ENCODE data around the gene ZNF652. TPM values are rescaled to one million over a fixed set of nuclear protein-coding genes. Genes with fewer than 3 reads are reported as not detected.
A peak's percentile ranks its signal among the peaks of the same experiment; 100 is the strongest.

Gene ZNF652
- polyA plus RNA-seq, 1 donor from 2014 or later, result 26.7 TPM

DNA sequence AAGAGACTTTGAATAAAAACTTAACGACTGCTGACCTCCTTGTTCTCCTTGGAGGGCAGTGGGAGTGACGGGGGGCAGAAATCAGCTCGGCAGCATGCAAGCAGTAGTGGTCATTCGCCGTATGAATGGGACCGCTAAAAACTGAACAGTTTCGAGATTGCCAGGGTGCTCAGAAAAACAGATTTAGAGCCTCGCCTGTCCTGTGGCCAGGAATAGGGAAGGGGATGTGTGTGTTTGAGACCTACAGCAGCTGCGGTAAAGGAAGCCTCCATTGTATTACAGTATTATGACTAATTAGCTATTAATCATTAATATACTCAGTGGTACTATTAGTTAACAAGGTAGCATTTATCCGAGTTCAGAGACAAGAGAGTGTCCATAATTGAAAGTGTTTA lies 670 bp upstream of the ZNF652 start:
- Histone ChIP-seq H3K9ac (ENCODE audit: low read length) (peak overlapping the region; percentile 99), H3K79me2 (replicated peaks; ENCODE audit: insufficient read depth, low read length) (peaks cover 30% of the 10 kb centered on the region), H3K9me3 (ENCODE audit: low read length) (no peaks in the 10 kb centered on the region), H3K27me3 (ENCODE audit: insufficient read depth, low read depth, low read length) (no peaks in the 10 kb centered on the region), H4K20me1 (ENCODE audit: insufficient read depth) (no peaks in the 10 kb centered on the region), H2AFZ (ENCODE audit: low read depth, low read length) (peak overlapping the region; percentile 9), H3K36me3 (ENCODE audit: insufficient read depth, low read length) (no peaks in the 10 kb centered on the region), H3K27ac (ENCODE audit: low read length) (no peak overlapping the region), H3K4me2 (ENCODE audit: low read length) (no peak overlapping the region), H3K9me2 (ENCODE audit: insufficient read depth, low read length) (no peaks in the 10 kb centered on the region), H3K4me3 (ENCODE audit: low read length) (peak overlapping the region; percentile 61), H3F3A (ENCODE audit: insufficient read depth, low read length, poor library complexity, severe bottlenecking) (no peaks in the 10 kb centered on the region)
- TF ChIP-seq, protein P1, sequence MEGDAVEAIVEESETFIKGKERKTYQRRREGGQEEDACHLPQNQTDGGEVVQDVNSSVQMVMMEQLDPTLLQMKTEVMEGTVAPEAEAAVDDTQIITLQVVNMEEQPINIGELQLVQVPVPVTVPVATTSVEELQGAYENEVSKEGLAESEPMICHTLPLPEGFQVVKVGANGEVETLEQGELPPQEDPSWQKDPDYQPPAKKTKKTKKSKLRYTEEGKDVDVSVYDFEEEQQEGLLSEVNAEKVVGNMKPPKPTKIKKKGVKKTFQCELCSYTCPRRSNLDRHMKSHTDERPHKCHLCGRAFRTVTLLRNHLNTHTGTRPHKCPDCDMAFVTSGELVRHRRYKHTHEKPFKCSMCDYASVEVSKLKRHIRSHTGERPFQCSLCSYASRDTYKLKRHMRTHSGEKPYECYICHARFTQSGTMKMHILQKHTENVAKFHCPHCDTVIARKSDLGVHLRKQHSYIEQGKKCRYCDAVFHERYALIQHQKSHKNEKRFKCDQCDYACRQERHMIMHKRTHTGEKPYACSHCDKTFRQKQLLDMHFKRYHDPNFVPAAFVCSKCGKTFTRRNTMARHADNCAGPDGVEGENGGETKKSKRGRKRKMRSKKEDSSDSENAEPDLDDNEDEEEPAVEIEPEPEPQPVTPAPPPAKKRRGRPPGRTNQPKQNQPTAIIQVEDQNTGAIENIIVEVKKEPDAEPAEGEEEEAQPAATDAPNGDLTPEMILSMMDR (IDR thresholded peaks at IDR 0.05; ENCODE audit: poor library complexity, severe bottlenecking), result no peak
- no peak for TF ChIP-seq POLR2AphosphoS5 (IDR thresholded peaks at IDR 0.05)
- no peak for TF ChIP-seq SMC3 (conservative IDR thresholded peaks at IDR 0.05; ENCODE audit: poor library complexity)
- no peak for TF ChIP-seq TAF1 (IDR thresholded peaks at IDR 0.05; ENCODE audit: low read depth)
- TF ChIP-seq MXI1 (conservative IDR thresholded peaks at IDR 0.05; ENCODE audit: poor library complexity, severe bottlenecking), result no peak
- TF ChIP-seq, protein P2, sequence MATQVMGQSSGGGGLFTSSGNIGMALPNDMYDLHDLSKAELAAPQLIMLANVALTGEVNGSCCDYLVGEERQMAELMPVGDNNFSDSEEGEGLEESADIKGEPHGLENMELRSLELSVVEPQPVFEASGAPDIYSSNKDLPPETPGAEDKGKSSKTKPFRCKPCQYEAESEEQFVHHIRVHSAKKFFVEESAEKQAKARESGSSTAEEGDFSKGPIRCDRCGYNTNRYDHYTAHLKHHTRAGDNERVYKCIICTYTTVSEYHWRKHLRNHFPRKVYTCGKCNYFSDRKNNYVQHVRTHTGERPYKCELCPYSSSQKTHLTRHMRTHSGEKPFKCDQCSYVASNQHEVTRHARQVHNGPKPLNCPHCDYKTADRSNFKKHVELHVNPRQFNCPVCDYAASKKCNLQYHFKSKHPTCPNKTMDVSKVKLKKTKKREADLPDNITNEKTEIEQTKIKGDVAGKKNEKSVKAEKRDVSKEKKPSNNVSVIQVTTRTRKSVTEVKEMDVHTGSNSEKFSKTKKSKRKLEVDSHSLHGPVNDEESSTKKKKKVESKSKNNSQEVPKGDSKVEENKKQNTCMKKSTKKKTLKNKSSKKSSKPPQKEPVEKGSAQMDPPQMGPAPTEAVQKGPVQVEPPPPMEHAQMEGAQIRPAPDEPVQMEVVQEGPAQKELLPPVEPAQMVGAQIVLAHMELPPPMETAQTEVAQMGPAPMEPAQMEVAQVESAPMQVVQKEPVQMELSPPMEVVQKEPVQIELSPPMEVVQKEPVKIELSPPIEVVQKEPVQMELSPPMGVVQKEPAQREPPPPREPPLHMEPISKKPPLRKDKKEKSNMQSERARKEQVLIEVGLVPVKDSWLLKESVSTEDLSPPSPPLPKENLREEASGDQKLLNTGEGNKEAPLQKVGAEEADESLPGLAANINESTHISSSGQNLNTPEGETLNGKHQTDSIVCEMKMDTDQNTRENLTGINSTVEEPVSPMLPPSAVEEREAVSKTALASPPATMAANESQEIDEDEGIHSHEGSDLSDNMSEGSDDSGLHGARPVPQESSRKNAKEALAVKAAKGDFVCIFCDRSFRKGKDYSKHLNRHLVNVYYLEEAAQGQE (IDR thresholded peaks at IDR 0.05; ENCODE audit: borderline replicate concordance), result no peak
- no peak for TF ChIP-seq EP300 (conservative IDR thresholded peaks at IDR 0.05; ENCODE audit: poor library complexity, severe bottlenecking)
- no peak for TF ChIP-seq RAD21 (conservative IDR thresholded peaks at IDR 0.05)
- no peak for TF ChIP-seq EZH2 (IDR thresholded peaks at IDR 0.05; ENCODE audit: borderline replicate concordance, insufficient read depth, low read length, poor library complexity, severe bottlenecking)

DNA sequence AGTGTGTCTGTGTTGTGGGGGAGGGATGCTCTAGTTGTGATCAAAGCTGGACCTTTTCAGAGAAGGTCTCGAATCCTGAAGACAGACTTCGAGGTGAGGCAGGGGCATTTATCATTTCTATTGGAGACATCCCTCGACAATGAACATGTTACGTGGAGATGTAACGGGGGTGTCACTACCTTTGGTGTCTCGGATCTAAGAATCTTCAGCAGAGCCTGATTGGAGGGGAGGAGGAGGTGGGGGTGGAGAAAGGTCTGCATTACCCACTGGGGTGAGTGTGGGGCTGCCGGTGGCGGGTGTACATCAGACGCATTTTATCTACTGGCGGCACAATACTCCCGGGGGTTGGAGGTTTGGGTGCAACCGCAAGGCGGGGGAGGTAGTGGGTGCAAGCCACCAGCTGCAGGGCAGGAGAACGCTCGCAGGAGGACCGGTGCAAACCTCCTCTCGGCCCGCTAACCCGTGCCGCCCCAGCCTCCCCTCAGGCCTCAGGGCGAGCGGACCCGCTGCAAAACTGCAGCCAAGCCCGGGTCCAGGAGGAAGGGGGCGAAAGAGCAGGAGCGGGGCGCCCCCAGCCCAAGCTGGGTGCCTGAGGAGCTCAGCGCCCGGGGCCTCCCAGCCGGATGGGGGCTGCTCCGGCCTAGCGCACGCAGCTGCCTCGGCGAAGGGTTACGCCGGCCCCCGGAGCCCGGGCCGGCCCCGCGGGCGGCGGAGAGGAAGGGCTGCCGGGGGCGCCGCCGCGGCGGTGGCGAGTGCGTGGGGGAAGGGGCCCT lies 735 bp downstream of the ZNF652 start:
- peak overlapping the region; percentile 90 for H3K27ac ChIP-seq (ENCODE audit: low read length)
- peak overlapping the region; percentile 99 for H3K9ac ChIP-seq (ENCODE audit: low read length)
- peak overlapping the region; percentile 93 for H3K4me2 ChIP-seq (ENCODE audit: low read length)
- H3F3A ChIP-seq (ENCODE audit: insufficient read depth, low read length, poor library complexity, severe bottlenecking), result no peaks in the 10 kb centered on the region
- no peaks in the 10 kb centered on the region for H4K20me1 ChIP-seq (ENCODE audit: insufficient read depth)
- H3K4me3 ChIP-seq (ENCODE audit: low read length), result peak overlapping the region; percentile 70
- H3K9me3 ChIP-seq (ENCODE audit: low read length), result no peaks in the 10 kb centered on the region
- peaks cover 42% of the 10 kb centered on the region for H3K79me2 ChIP-seq (replicated peaks; ENCODE audit: insufficient read depth, low read length)
- peak overlapping the region; percentile 76 for H2AFZ ChIP-seq (ENCODE audit: low read depth, low read length)
- H3K36me3 ChIP-seq (ENCODE audit: insufficient read depth, low read length), result no peaks in the 10 kb centered on the region
- no peaks in the 10 kb centered on the region for H3K27me3 ChIP-seq (ENCODE audit: insufficient read depth, low read depth, low read length)
- no peaks in the 10 kb centered on the region for H3K9me2 ChIP-seq (ENCODE audit: insufficient read depth, low read length)
- TF ChIP-seq, protein P1 (IDR thresholded peaks at IDR 0.05; ENCODE audit: poor library complexity, severe bottlenecking), result no peak
- TF ChIP-seq SMC3 (conservative IDR thresholded peaks at IDR 0.05; ENCODE audit: poor library complexity) (no peak), TAF1 (IDR thresholded peaks at IDR 0.05; ENCODE audit: low read depth) (peak; percentile 75), RAD21 (conservative IDR thresholded peaks at IDR 0.05) (no peak), MXI1 (conservative IDR thresholded peaks at IDR 0.05; ENCODE audit: poor library complexity, severe bottlenecking) (no peak), EZH2 (IDR thresholded peaks at IDR 0.05; ENCODE audit: borderline replicate concordance, insufficient read depth, low read length, poor library complexity, severe bottlenecking) (no peak), EP300 (conservative IDR thresholded peaks at IDR 0.05; ENCODE audit: poor library complexity, severe bottlenecking) (no peak), POLR2AphosphoS5 (IDR thresholded peaks at IDR 0.05) (peak; percentile 75)
- TF ChIP-seq, protein P2 (IDR thresholded peaks at IDR 0.05; ENCODE audit: borderline replicate concordance), result peak; percentile 86

All from neural cell (in vitro differentiated cells).